Measurements from ENCODE around the gene IRX6. TPM values are rescaled to one million over a fixed set of nuclear protein-coding genes. Genes with fewer than 3 reads are reported as not detected.

IRX6 gene
- total and polyA plus RNA-seq, 2 donors (not counting 3 experiments of a cell fraction or from before 2014, with no cell fraction given) = not detected

DNA sequence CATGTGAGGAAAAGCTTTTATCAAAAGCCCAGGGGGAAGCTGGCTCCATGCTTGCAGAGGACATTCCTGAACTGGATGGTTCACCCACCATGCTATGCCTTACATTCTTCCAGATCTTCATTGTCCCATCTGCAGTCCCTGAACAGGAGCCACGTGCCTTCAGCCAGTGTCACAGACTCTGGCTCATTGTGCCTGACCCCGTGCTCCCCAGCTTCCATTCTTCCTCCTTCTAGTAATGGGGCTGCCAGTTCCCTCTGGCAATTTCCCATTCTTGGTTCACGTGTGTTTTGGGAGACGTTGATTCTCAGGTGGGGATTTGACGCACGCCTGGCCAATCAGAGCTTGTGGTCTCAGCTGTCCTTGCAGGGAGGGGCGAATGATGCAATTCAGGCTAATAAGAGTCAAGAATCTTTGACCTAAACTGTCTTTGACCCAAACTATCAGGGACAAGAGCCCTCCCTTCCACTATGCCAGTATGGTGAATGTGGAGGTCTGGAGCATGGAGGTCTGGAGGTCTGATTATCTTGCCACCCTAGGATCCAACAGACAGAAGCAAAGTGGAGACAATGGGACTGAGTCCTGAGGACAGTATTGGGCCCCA lies 52.7 kb downstream of the IRX6 start:
- no peaks in the 10 kb centered on the region for H3K9me3 ChIP-seq (replicated peaks; ENCODE audit: control insufficient read depth, insufficient read depth, low read length)
- intact Hi-C loops (cut with micrococcal nuclease) (no loop called here), dilution Hi-C loops (cut with MboI; ENCODE audit: extremely low pct_ligation_motif_present, low sequenced_read_pairs) (no loop called here)
- no peaks in the 10 kb centered on the region for H3K4me1 ChIP-seq (ENCODE audit: control insufficient read depth, extremely low read depth, insufficient read depth, low read length)
- H2AFZ ChIP-seq (ENCODE audit: low read depth, low read length) = no peak overlapping the region
- H3K27ac ChIP-seq (ENCODE audit: insufficient read depth, low read depth, low read length) = no peak overlapping the region
- no peaks in the 10 kb centered on the region for H4K20me1 ChIP-seq (replicated peaks; ENCODE audit: control insufficient read depth, extremely low read depth, insufficient read depth, low read length)
- CTCF ChIA-PET = no interaction called here
- no peak overlapping the region for H3K4me2 ChIP-seq (ENCODE audit: insufficient read depth, low read length)
- no peaks in the 10 kb centered on the region for H3K36me3 ChIP-seq (ENCODE audit: control insufficient read depth in 2 of 2, extremely low read depth in 1 of 2, insufficient read depth in 2 of 2, low read length in 2 of 2)
- POLR2A ChIA-PET = no interaction called here
- peaks cover 0 to 3% of the 10 kb centered on the region in 2 experiments for H3K27me3 ChIP-seq (ENCODE audit: control insufficient read depth in 2 of 2, insufficient read depth in 2 of 2, low read length in 2 of 2)
- no TSS peak for BruUV-seq (replicated peaks)
- no peak for DNase-seq (ENCODE audit: low read depth, low spot score)
- H3K79me2 ChIP-seq (ENCODE audit: control insufficient read depth, insufficient read depth, low read length) = no peaks in the 10 kb centered on the region
- H3K4me3 ChIP-seq (replicated peaks in 1 of 3; ENCODE audit: insufficient read depth in 1 of 3, low read depth in 1 of 3, low read length in 3 of 3) = no peak overlapping the region
- H3K9ac ChIP-seq (replicated peaks; ENCODE audit: extremely low read depth, insufficient read depth, low read length) = no peak overlapping the region
- FAIRE-seq = no peak
- no peak for TF ChIP-seq MYC (IDR thresholded peaks at IDR 0.05; ENCODE audit: low read depth, low read length)
- TF ChIP-seq POLR2A (IDR thresholded peaks at IDR 0.05; ENCODE audit: low read depth, low read length) = no peak
- TF ChIP-seq POLR2AphosphoS5 (IDR thresholded peaks at IDR 0.05; ENCODE audit: insufficient read depth, low read depth, low read length) = no peak
- no peak for TF ChIP-seq FOS (IDR thresholded peaks at IDR 0.05; ENCODE audit: borderline replicate concordance, insufficient read depth, low read length)
- no peak for TF ChIP-seq JUN (IDR thresholded peaks at IDR 0.05; ENCODE audit: borderline replicate concordance, insufficient read depth, insufficient read length, low read depth)
- TF ChIP-seq, protein P1, sequence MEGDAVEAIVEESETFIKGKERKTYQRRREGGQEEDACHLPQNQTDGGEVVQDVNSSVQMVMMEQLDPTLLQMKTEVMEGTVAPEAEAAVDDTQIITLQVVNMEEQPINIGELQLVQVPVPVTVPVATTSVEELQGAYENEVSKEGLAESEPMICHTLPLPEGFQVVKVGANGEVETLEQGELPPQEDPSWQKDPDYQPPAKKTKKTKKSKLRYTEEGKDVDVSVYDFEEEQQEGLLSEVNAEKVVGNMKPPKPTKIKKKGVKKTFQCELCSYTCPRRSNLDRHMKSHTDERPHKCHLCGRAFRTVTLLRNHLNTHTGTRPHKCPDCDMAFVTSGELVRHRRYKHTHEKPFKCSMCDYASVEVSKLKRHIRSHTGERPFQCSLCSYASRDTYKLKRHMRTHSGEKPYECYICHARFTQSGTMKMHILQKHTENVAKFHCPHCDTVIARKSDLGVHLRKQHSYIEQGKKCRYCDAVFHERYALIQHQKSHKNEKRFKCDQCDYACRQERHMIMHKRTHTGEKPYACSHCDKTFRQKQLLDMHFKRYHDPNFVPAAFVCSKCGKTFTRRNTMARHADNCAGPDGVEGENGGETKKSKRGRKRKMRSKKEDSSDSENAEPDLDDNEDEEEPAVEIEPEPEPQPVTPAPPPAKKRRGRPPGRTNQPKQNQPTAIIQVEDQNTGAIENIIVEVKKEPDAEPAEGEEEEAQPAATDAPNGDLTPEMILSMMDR (IDR thresholded peaks at IDR 0.05; ENCODE audit: extremely low read depth in 1 of 2, insufficient read depth in 1 of 2, low read depth in 1 of 2, low read length in 2 of 2) = no peak
- no peak for TF ChIP-seq EZH2 (IDR thresholded peaks at IDR 0.05; ENCODE audit: borderline replicate concordance, low read depth, low read length, severe bottlenecking)
- H3K9me1 ChIP-seq (replicated peaks; ENCODE audit: control insufficient read depth, extremely low read depth, insufficient read depth, low read length) = no peaks in the 10 kb centered on the region

Measured in endothelial cell of umbilical vein (primary cell).